HEK293T (cell line): ENCODE data around the gene SLC26A1.
"Not testable (repeated sequence)": the region's sequence is repeated elsewhere in the genome, so short reads cannot be mapped to it uniquely, and the experiment has no call there.

ENCODE experiments used
- CTCF ChIA-PET: fragments of 350-600 bp; formaldehyde crosslinking; extraction: SDS; loops from one replicate; lab custom pipeline; 2021; ENCODE audit warnings: antibody characterized with exemption, inconsistent platforms; lab: Yijun Ruan, JAX
- POLR2A ChIA-PET: fragments of 350-600 bp; formaldehyde crosslinking; extraction: SDS; loops from one replicate; lab custom pipeline; 2020; ENCODE audit warnings: antibody characterized with exemption, inconsistent platforms; lab: Yijun Ruan, JAX
- DNase-seq: peaks from one replicate; pipeline ENCODE4 v3.0.0; 2012; ENCODE audit warnings: mixed read lengths; ENCODE audit errors: extremely low spot score
- ARNT ChIP-seq: fragments of 450-650 bp; IDR thresholded peaks from 2 replicates; pipeline ENCODE4 v1.6.1; 2017; ENCODE audit warnings: mild to moderate bottlenecking
- BHLHE40 ChIP-seq: fragments of 450-650 bp; IDR thresholded peaks from 2 replicates; pipeline ENCODE4 v1.6.1; 2016; ENCODE audit warnings: mild to moderate bottlenecking, moderate library complexity, borderline replicate concordance
- CTBP1 ChIP-seq: fragments of 450-650 bp; IDR thresholded peaks from 2 replicates; pipeline ENCODE4 v1.6.1; 2016; ENCODE audit warnings: borderline replicate concordance
- ELF4 ChIP-seq: fragments of 450-650 bp; IDR thresholded peaks from 2 replicates; pipeline ENCODE4 v1.6.1; 2017; ENCODE audit warnings: antibody characterized with exemption
- FOXA1 ChIP-seq: fragments of 450-650 bp; IDR thresholded peaks from 2 replicates; pipeline ENCODE4 v1.6.1; 2016; ENCODE audit warnings: mild to moderate bottlenecking
- FOXK2 ChIP-seq: fragments of 450-650 bp; IDR thresholded peaks from 2 replicates; pipeline ENCODE4 v1.6.1; 2016; ENCODE audit warnings: mild to moderate bottlenecking
- FOXM1 ChIP-seq: fragments of 450-650 bp; IDR thresholded peaks from 2 replicates; pipeline ENCODE4 v1.6.1; 2017; ENCODE audit warnings: mild to moderate bottlenecking, borderline replicate concordance
- HDGF ChIP-seq: fragments of 450-650 bp; IDR thresholded peaks from 2 replicates; pipeline ENCODE4 v1.6.1; 2017; ENCODE audit warnings: antibody characterized with exemption, borderline replicate concordance
- L3MBTL2 ChIP-seq: fragments of 450-650 bp; conservative IDR thresholded peaks from 2 replicates; pipeline ENCODE4 v1.6.1; 2016; ENCODE audit warnings: mild to moderate bottlenecking
- LEF1 ChIP-seq: fragments of 450-650 bp; IDR thresholded peaks from 2 replicates; pipeline ENCODE4 v1.6.1; 2017; ENCODE audit warnings: mild to moderate bottlenecking, borderline replicate concordance
- NFRKB ChIP-seq: fragments of 450-650 bp; IDR thresholded peaks from 2 replicates; pipeline ENCODE4 v1.6.1; 2016; ENCODE audit warnings: mild to moderate bottlenecking, moderate library complexity
- SP1 ChIP-seq: fragments of 450-650 bp; IDR thresholded peaks from 2 replicates; pipeline ENCODE4 v1.6.1; 2017
- SUZ12 ChIP-seq: fragments of 450-650 bp; IDR thresholded peaks from 2 replicates; pipeline ENCODE4 v1.6.1; 2016; ENCODE audit warnings: mild to moderate bottlenecking
- TARDBP ChIP-seq: fragments of 450-650 bp; IDR thresholded peaks from 2 replicates; pipeline ENCODE4 v1.6.1; 2016
- ZNF384 ChIP-seq: fragments of 450-650 bp; IDR thresholded peaks from 2 replicates; pipeline ENCODE4 v1.6.1; 2016
- TF ChIP-seq, protein P1 (sequence below): fragments of 450-650 bp; IDR thresholded peaks from 2 replicates; pipeline ENCODE4 v1.6.1; 2016

SLC26A1 gene

DNA sequence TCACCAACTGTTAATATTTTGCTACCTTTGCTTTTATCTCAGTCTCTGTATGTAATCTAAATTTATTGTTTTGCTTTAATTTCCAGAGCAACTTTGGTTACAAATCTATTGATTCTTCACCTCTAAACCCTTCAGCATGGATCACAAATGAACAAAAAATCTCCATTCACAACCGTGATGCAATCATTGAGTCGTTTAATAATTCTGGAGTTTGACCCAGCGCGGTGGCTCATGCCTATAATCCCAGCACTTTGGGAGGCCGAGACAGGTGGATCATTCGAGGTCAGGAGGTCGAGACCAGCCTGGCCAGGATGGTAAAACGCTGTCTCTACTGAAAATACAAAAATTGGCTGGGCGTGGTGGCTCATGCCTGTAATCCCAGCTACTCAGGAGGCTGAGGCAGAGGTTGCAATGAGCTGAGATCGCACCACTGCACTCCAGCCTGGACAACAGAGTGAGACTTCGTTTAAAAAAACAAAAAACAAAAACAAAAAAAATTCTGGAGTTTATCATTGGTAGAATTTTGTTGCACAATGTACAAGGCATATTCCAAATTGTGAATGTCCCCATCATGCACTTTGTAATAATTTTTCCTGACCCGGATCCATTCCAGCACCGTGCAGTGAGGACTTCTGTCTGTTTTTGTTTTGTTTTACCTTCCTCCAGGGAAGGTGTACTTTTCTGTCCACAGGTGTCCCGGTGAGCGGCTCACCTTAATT is 8.7 kb downstream of the SLC26A1 start:
- no peak for TF ChIP-seq FOXA1
- TF ChIP-seq TARDBP = no peak
- TF ChIP-seq NFRKB = no peak
- TF ChIP-seq FOXM1 = no peak
- no peak for TF ChIP-seq HDGF
- TF ChIP-seq ARNT = no peak
- TF ChIP-seq FOXK2 = no peak
- no peak for TF ChIP-seq ZNF384
- no peak for TF ChIP-seq BHLHE40
- TF ChIP-seq L3MBTL2 = no peak
- no peak for TF ChIP-seq ELF4
- TF ChIP-seq SUZ12 = no peak
- TF ChIP-seq, protein P1, sequence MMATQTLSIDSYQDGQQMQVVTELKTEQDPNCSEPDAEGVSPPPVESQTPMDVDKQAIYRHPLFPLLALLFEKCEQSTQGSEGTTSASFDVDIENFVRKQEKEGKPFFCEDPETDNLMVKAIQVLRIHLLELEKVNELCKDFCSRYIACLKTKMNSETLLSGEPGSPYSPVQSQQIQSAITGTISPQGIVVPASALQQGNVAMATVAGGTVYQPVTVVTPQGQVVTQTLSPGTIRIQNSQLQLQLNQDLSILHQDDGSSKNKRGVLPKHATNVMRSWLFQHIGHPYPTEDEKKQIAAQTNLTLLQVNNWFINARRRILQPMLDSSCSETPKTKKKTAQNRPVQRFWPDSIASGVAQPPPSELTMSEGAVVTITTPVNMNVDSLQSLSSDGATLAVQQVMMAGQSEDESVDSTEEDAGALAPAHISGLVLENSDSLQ = no peak
- TF ChIP-seq CTBP1 = no peak
- no peak for DNase-seq
- ChIA-PET POLR2A (no interaction called here), CTCF (no interaction called here)

DNA sequence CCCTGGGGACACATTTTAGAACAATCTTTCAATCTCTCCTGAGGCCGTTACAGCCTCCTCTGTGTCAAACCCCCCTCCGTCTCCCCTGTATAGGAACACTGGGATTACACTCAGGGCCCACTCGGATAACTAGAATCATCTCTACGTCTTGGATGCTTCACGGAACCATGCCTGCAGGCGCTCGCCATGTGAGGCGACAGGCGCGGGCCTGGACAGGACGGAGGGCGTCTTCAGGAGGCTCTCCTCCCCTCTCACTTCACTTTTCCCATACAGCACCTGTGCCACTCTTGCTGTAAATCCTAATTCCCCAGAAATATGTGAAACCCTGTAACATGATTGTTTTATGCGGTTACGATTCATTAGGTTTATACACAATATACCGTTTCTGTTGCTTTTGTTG is 10.4 kb downstream of the SLC26A1 start:
- no peak for DNase-seq
- ChIA-PET POLR2A (no interaction called here), CTCF (no interaction called here)
- no peak for TF ChIP-seq ZNF384
- TF ChIP-seq TARDBP = no peak
- TF ChIP-seq SUZ12 = no peak
- no peak for TF ChIP-seq CTBP1
- TF ChIP-seq ARNT = no peak
- no peak for TF ChIP-seq BHLHE40

DNA sequence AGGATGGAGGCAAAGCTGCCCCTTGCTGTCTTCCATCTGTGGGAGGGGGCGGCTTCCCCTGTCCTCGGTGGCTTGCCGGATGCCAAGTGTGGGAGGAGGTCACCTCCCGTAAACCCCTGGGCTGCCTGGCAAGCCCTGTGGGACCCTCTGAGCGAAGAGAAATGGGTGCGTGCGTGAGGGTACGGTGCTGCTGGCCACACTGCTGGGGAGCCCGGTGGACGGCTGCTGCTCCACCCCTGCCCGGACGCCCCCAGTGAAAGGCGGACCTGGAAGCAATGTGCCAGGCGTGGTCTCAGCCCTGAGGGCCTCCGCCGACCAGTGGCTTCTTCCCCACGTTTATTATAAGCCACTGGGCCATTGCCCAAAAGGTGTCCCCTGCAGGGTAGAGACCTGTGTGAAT is 10.9 kb downstream of the SLC26A1 start:
- DNase-seq = no peak
- CTCF ChIA-PET = no interaction called here
- TF ChIP-seq HDGF = no peak
- no peak for TF ChIP-seq ZNF384
- TF ChIP-seq SUZ12 = no peak
- no peak for TF ChIP-seq FOXK2
- TF ChIP-seq NFRKB = no peak
- no peak for TF ChIP-seq ARNT
- no peak for TF ChIP-seq FOXA1
- POLR2A ChIA-PET = no interaction called here

DNA sequence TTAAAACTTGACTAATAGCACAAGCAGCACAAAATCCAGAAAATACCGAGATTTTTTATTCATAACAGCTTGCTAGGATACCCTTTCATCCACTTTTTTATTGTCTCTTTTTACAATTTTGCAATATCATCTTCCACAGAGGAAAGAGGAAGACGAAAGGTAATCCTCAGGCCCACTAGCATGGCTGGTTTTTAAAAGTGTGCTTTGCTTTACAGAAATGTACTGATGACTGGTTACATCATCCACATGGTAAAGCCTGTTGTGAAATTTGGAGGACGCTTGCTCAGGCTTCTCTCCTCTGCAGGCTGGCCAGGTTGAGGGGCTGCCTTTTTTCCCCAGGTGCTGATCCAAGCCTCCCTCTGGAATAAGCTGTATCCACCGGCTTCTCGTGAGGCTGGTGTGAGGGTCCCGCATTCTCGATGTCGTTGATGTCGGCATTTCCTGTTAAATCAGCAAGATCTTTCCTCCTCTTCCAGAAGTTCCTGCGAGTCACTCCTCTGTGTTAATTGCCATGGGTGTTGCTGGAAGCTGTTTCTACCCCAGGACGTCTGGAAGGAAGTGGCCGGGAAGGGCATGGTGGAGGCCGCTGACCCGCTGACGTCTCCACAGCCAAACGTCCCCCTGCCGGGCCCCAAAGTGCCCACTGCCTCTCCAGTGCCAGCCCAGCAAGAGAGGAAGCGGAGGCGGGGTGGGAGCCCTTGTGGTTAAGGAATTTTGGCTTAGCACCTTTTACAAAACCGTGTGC is 14.1 kb downstream of the SLC26A1 start:
- ChIA-PET POLR2A (interaction anchor here (1.3 kb wide), 1 partner anchor 197 kb away, joined by 3 read pairs; no protein-coding TSS in a partner anchor), CTCF (interaction anchor here (0.6 to 1.0 kb wide), 2 partner anchors 8 kb away, joined by 3 read pairs; partner anchors contain the start of gene IDUA)
- TF ChIP-seq NFRKB (no peak), CTBP1 (no peak), BHLHE40 (no peak)
- TF ChIP-seq, protein P1 = no peak
- no peak for DNase-seq

DNA sequence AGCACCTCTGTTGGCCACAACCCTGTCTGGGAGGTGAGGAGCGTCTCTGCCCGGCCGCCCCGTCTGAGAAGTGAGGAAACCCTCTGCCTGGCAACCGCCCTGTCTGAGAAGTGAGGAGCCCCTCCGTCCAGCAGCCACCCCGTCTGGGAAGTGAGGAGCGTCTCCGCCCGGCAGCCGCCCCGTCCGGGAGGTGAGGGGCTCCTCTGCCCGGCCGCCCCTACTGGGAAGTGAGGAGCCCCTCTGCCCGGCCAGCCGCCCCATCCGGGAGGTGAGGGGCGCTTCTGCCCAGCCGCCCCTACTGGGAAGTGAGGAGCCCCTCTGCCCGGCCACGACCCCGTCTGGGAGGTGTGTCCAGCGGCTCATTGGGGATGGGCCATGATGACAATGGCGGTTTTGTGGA is 17.2 kb downstream of the SLC26A1 start:
- DNase-seq, CTCF ChIA-PET, POLR2A ChIA-PET: not testable (repeated sequence)

DNA sequence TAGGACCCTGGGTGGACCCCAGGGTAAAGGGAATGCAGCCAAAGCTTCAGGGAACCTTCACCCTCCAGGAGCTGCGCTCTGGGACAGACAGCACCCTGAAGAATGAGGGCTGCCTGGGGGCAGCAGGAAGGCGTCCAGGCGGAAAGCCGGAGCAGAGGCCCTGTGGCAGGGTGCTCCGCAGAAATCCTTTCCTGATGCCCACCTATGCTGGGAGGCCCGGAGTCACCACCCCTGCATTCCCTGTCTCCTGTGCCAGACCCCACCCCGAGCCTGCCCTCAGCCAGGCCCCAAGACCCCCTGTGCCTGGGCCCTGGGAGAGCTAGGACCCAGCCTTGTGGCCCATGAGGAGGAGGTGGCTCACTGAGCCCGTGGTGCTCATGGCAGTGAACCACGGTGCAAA is 18.5 kb downstream of the SLC26A1 start:
- ChIA-PET CTCF (no interaction called here), POLR2A (no interaction called here)
- TF ChIP-seq ZNF384 (no peak), L3MBTL2 (no peak), ELF4 (no peak), FOXM1 (no peak), FOXK2 (no peak), BHLHE40 (no peak), LEF1 (no peak), SP1 (no peak), NFRKB (no peak), HDGF (no peak)
- TF ChIP-seq, protein P1 = no peak
- DNase-seq = no peak
